Prostate gland (tissue), 2 donors: ENCODE measurements around the gene HSD11B1L. TPM values are rescaled to one million over a fixed set of nuclear protein-coding genes. Genes with fewer than 3 reads are reported as not detected.
"Not testable (repeated sequence)": the region's sequence is repeated elsewhere in the genome, so short reads cannot be mapped to it uniquely, and the experiment has no call there.

ENCODE experiments used
- DNase-seq: peaks from one replicate; pipeline ENCODE4 v3.0.0-alpha.2; 2019; ENCODE audit warnings: low spot score
- H3K27ac ChIP-seq, 2 donors: fragments of 200-600 bp; sonication (generic); 2 replicates each; pipeline ENCODE4 v1.5.1; 2017 to 2019
- H3K27me3 ChIP-seq: fragments of 200-600 bp; sonication (generic); replicated peaks from 2 replicates; pipeline ENCODE4 v1.5.1; 2019; ENCODE audit not compliant: insufficient read depth
- H3K36me3 ChIP-seq, 2 donors: fragments of 200-600 bp; sonication (generic); 1 replicate in 1 of 2; 2 replicates in 1 of 2; pipeline versions ENCODE4 v1.5.1 to v1.8.1; 2017 to 2019
- H3K4me1 ChIP-seq: fragments of 200-600 bp; sonication (generic); replicated peaks from 2 replicates; pipeline ENCODE4 v1.5.1; 2019
- H3K4me3 ChIP-seq, 2 donors: fragments of 200-600 bp; sonication (generic); 2 replicates each; pipeline ENCODE4 v1.5.1; 2017 to 2019
- H3K9me3 ChIP-seq: fragments of 200-600 bp; sonication (generic); 2 replicates; pipeline ENCODE4 v1.5.1; 2017
- POLR2A ChIP-seq: fragments of 450-650 bp; IDR thresholded peaks from one replicate; pipeline ENCODE4 v1.6.1; 2016; ENCODE audit warnings: antibody characterized with exemption, mild to moderate bottlenecking
- POLR2AphosphoS5 ChIP-seq: sonication (generic); formaldehyde crosslinking; IDR thresholded peaks from one replicate; pipeline ENCODE4 v1.6.1; 2017; ENCODE audit warnings: antibody characterized with exemption
- WGBS: methylation state at CpG from one replicate; pipeline ENCODE4 v1.1.5; 2018; 5-methylcytosine and 5-hydroxymethylcytosine counted together
- intact Hi-C: fragments of 100-400 bp; cut with DNase I; formaldehyde crosslinking; loops from one replicate; pipeline ENCODE4 v1.14.2; 2022
- total RNA-seq, 2 donors: library from RNA; depleted of rRNA; stranded (reverse); fragments of >200 nt; gene quantifications; one replicate each; pipeline ENCODE4 v1.1.0, GENCODE V29; 2016
- TF ChIP-seq, protein P1 (sequence below), 4 experiments: fragments of 200-600 bp in 2 of 4; fragments of 450-650 bp in 2 of 4; sonication (generic) in 2 of 4; IDR thresholded peaks; 1 replicate in 3 of 4; 2 replicates in 1 of 4; pipeline ENCODE4 v1.5.1; 2016 to 2019; ENCODE audit warnings: antibody characterized with exemption in 4 of 4, mild to moderate bottlenecking in 2 of 4, moderate library complexity in 2 of 4

The HSD11B1L gene
- total RNA-seq, 2 donors from 2014 or later: 15.6 to 17.9 TPM

DNA sequence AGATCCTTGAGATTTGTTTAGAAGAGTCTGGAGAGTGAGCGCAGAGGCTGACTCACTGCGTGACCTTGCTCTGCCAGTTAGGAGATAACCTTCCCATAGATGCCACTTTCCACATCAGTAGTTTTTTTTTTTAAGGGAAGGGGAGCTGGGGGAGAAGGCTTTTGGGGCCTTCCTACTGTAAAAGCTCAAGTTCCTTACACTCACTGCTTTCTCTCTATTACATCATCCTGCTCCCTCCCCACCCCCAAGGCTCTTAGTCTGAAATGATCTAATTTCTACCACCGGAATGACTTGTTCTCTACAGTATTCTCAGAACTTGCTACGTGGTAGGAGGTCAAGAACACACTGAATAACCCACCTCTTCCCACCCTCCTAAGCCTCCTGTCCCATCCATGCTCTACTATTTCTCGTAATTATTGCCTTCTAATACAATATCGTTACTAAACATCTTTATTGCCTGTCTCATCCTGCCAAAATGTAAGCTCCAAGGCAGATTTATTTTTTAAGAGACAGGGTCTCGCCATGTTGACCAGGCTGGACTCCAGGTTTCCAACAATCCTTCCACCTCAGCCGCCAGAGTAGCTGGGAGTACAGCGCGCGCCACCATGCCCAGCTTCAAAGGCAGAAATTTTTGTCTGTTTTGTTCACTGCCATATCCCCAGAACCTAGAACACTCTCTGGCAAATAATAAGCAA is 37.9 kb downstream of the HSD11B1L start:
- intact Hi-C loops: no loop called here
- H3K27ac ChIP-seq: peak overlapping the region in 1 of 2 donors; percentile 90
- DNase-seq: no peak
- WGBS: 22% methylated on average over 11 of the region's 11 CpGs
- peaks cover 9% of the 10 kb centered on the region for H3K4me1 ChIP-seq
- H3K27me3 ChIP-seq: no peaks in the 10 kb centered on the region
- H3K9me3 ChIP-seq: no peaks in the 10 kb centered on the region
- TF ChIP-seq POLR2AphosphoS5 (no peak), POLR2A (no peak)
- TF ChIP-seq, protein P1, sequence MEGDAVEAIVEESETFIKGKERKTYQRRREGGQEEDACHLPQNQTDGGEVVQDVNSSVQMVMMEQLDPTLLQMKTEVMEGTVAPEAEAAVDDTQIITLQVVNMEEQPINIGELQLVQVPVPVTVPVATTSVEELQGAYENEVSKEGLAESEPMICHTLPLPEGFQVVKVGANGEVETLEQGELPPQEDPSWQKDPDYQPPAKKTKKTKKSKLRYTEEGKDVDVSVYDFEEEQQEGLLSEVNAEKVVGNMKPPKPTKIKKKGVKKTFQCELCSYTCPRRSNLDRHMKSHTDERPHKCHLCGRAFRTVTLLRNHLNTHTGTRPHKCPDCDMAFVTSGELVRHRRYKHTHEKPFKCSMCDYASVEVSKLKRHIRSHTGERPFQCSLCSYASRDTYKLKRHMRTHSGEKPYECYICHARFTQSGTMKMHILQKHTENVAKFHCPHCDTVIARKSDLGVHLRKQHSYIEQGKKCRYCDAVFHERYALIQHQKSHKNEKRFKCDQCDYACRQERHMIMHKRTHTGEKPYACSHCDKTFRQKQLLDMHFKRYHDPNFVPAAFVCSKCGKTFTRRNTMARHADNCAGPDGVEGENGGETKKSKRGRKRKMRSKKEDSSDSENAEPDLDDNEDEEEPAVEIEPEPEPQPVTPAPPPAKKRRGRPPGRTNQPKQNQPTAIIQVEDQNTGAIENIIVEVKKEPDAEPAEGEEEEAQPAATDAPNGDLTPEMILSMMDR (IDR thresholded peaks at IDR 0.05): no peak
- peak overlapping the region; percentile 97 to 99 for H3K4me3 ChIP-seq
- H3K36me3 ChIP-seq: no peaks in the 10 kb centered on the region

DNA sequence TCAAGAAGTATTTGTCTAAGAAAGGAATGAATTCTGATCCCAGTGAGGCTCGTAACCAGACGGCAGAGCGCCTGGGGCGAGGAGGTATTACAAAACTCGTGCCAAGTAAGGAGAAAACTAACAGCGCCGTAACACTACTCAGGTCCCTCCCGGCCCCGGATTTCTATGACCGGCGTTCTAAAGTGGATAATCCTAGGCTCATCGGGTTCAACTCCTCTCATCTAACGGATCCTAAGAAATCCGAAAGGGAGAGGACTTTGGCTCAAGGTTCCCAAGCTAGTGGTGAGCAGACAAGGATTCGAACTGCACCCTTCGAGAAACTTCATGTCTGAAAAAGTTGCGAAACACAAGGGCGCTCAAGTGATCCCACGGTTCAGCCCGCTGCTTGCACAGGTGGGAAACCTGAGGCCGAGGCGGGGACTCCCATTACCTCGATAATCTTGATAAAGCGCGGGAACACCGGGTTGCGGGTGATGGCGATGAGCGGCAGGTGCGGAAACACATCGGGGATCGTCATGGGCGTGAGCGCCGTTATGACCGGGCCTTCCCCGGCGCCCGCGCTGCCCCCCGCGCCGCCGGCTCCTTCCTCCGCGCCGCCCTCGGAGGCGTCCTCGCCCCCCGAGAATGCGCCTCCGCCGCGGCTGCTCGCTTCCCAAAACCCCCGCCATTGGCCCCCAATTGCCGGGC is 38.6 kb downstream of the HSD11B1L start:
- Histone ChIP-seq H3K4me1 (peaks cover 9% of the 10 kb centered on the region), H3K9me3 (no peaks in the 10 kb centered on the region), H3K4me3 (peak overlapping the region; percentile 97 to 99), H3K27me3 (no peaks in the 10 kb centered on the region), H3K36me3 (no peaks in the 10 kb centered on the region), H3K27ac (peak overlapping the region; percentile 89 to 90)
- intact Hi-C loops: no loop called here
- WGBS: under 1% methylated on average over 58 of the region's 58 CpGs
- TF ChIP-seq POLR2A (no peak), POLR2AphosphoS5 (no peak)
- TF ChIP-seq, protein P1 (IDR thresholded peaks at IDR 0.05): no peak
- DNase-seq: no peak

DNA sequence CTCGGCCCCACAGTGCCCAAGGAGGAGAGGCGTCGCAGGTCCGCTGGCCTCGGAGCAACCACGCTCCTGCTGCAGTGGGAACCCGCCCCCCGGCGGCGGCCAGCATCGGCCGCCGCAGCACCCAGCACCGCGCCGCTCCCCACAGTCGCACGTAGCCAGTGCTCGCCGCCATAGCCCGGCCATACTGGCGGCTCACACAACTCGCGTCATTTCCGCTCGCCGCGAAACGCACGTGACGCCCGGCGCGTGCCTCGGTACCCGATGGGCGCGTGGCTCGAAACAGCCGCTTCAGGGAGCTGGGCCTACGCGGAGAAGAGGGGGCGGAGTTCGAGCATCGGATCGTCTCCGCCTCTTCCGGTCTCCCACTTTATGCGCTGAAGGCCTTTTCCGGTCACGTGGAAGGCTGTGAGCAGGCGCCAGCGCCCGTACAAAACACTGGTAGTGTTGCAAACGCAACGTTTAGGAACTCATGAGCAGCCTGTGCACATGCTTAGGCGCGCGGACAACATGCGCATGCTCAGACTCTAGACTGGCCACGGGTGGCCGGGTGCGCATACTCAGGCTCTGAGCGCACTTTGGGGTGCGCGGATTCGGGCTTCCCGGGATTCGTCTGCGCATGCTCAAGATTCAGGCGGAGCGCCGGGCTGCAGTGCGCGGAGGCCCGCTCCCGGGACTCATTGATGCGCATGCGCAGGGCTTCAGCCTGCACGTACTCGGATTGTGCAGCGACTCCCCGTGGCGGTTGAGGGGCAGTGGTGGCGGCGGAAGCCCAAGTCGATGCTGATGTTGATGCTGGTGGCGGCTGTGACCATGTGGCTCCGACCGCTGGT is 39.3 kb downstream of the HSD11B1L start, which contains the start of the genes CATSPERD and LONP1:
Gene CATSPERD (plus strand): TSS at position 677 of the 830 bp plus-strand sequence. CDS start 101 bp downstream, at position 778.
Gene LONP1 (minus strand): TSS at position 186 of the 830 bp plus-strand sequence. CDS start 14 bp downstream, at position 172.
- DNase-seq: peak; percentile 98
- Histone ChIP-seq H3K4me3 (peak within 1 kb of the TSS; percentile 97 to 99), H3K27ac (peak within 1 kb of the TSS; percentile 89 to 90), H3K4me1 (peaks cover 9% of the 10 kb centered on the region), H3K36me3 (no peaks in the 10 kb centered on the region), H3K27me3 (no peaks in the 10 kb centered on the region), H3K9me3 (no peaks in the 10 kb centered on the region)
- WGBS: under 1% methylated on average over 79 of the region's 90 CpGs
- intact Hi-C loops: loop anchor here (1.0 kb wide), 1 partner anchor 30 kb away; the partner anchor contains the start of gene RPL36
- TF ChIP-seq, protein P1 (IDR thresholded peaks at IDR 0.05): peak; percentile 84 to 98 (median 93)
- peak; percentile 99 for TF ChIP-seq POLR2AphosphoS5
- TF ChIP-seq POLR2A: peak; percentile 51

DNA sequence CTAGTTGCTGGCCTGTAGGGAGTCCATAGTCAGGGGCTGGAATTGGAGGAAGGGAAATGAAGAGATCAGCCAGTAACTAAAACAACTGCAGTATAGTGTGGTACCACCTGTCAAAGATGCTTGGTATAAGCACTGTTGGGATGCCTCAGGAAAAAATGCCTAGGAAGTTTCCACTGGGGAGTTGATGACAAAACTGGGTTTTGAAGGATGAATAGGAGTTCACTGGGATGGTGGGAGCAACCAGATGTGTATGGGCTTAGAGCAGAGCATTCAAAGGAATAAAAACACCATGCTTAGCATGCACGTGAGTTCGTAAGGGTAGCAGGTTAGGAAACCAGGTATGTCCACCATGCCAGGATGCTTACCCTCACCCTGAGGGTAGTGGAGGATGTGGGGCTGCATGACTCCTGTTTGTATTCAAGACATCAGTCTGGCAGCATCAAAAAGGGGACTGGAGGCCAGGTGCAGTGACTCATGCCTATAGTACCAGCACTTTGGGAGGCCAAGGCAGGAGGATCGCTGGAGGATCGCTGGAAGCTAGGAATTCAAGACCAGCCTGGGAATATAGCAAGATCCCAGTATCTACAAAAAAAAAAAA is 46.7 kb downstream of the HSD11B1L start:
- TF ChIP-seq, protein P1 (IDR thresholded peaks at IDR 0.05): no peak
- TF ChIP-seq POLR2A: no peak
- TF ChIP-seq POLR2AphosphoS5: no peak
- Histone ChIP-seq H3K27ac (no peak overlapping the region), H3K36me3 (no peaks in the 10 kb centered on the region), H3K27me3 (no peaks in the 10 kb centered on the region), H3K4me3 (no peak overlapping the region), H3K9me3 (no peaks in the 10 kb centered on the region), H3K4me1 (no peaks in the 10 kb centered on the region)
- DNase-seq: no peak
- 96% methylated on average over 4 of the region's 4 CpGs for WGBS
- intact Hi-C loops: no loop called here

DNA sequence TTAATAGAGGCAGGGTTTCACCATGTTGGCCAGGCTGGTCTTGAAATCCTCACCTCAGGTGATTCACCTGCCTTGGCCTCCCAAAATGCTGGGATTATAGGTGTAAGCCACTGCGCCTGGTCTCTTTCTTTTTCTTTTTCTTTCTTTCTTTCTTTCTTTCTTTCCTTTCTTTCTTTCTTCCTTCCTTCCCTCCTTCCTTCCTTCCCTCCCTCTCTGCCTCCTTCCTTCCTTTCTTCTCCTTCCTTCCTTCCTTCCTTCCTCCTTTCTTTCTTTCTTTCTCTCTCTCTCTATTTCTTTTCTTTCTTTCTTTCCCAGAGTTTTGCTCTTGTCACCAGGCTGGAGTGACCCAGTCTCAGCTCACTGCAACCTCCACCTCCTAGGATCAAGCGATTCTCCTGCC is 52.3 kb downstream of the HSD11B1L start:
- H3K27me3 ChIP-seq, H3K4me3 ChIP-seq, H3K9me3 ChIP-seq, DNase-seq, H3K27ac ChIP-seq, intact Hi-C loops, H3K4me1 ChIP-seq, H3K36me3 ChIP-seq: not testable (repeated sequence)
- 76% methylated on average over 2 of the region's 2 CpGs for WGBS
